Limb (tissue), 2 donors: ENCODE measurements around the gene KCNJ5.

ENCODE experiments used
- DNase-seq, 2 donors: peaks; one replicate each; pipeline ENCODE4 v3.0.0-alpha.2; 2016; ENCODE audit errors: extremely low spot score in 2 of 2

KCNJ5 gene

GRCh38 chr11:128895526-128895925 lies 4.4 kb downstream of the KCNJ5 start:
- no peak for DNase-seq

- DNase-seq: no peak
These were observed 5.2 kb downstream of the KCNJ5 start for GRCh38 chr11:128896356-128896755.

- DNase-seq: no peak
These were observed 6.7 kb downstream of the KCNJ5 start for GRCh38 chr11:128897826-128898225.

GRCh38 chr11:128898580-128899344 lies 7.6 kb downstream of the KCNJ5 start:
- DNase-seq: no peak

- no peak for DNase-seq
These were observed 9.3 kb downstream of the KCNJ5 start for GRCh38 chr11:128900468-128900867.

- DNase-seq: no peak
These were observed 10.7 kb downstream of the KCNJ5 start for GRCh38 chr11:128901653-128902514.

GRCh38 chr11:128902515-128903066 lies 11.4 kb downstream of the KCNJ5 start:
- DNase-seq: no peak

- no peak for DNase-seq
These were observed 12.3 kb downstream of the KCNJ5 start for GRCh38 chr11:128903248-128904061.

- no peak for DNase-seq
These were observed 13.1 kb downstream of the KCNJ5 start for GRCh38 chr11:128904303-128904655.

- DNase-seq: peak in 1 of 2 donors; percentile 28
These were observed 13.6 kb downstream of the KCNJ5 start for GRCh38 chr11:128904656-128905344.

GRCh38 chr11:128905345-128906184 lies 14.4 kb downstream of the KCNJ5 start:
- peak; percentile 43 to 76 for DNase-seq

- no peak for DNase-seq
These were observed 15.3 kb downstream of the KCNJ5 start for GRCh38 chr11:128906185-128907050.

GRCh38 chr11:128907585-128907984 lies 16.4 kb downstream of the KCNJ5 start:
- no peak for DNase-seq

- no peak for DNase-seq
These were observed 17.5 kb downstream of the KCNJ5 start for GRCh38 chr11:128908391-128909246.

GRCh38 chr11:128909438-128910125 lies 18.4 kb downstream of the KCNJ5 start:
- DNase-seq: no peak

- DNase-seq: no peak
These were observed 19.4 kb downstream of the KCNJ5 start for GRCh38 chr11:128910576-128910975.

GRCh38 chr11:128911239-128911638 lies 20.1 kb downstream of the KCNJ5 start:
- no peak for DNase-seq
